Astrocyte of the spinal cord (primary cell): ENCODE measurements around the gene C3orf33.
"Not testable (repeated sequence)": the region's sequence is repeated elsewhere in the genome, so short reads cannot be mapped to it uniquely, and the experiment has no call there.

ENCODE experiments used
- DNase-seq: peaks from one replicate; pipeline ENCODE4 v3.0.0; 2011; ENCODE audit warnings: low read depth, low spot score
- H3K4me3 ChIP-seq: 2 replicates; pipeline ENCODE4 v1.5.1; 2011; ENCODE audit warnings: low read depth, mild to moderate bottlenecking, low read length, moderate library complexity
- in situ Hi-C: cut with HindIII; loops from 2 replicates; pipeline ENCODE4 v1.10.0; 2017; ENCODE audit warnings: low sequenced_read_pairs
- TF ChIP-seq, protein P1 (sequence below): IDR thresholded peaks from 2 replicates; pipeline ENCODE4 v1.5.1; 2012; ENCODE audit warnings: low read depth, mild to moderate bottlenecking, low read length, inconsistent platforms

The C3orf33 gene

DNA sequence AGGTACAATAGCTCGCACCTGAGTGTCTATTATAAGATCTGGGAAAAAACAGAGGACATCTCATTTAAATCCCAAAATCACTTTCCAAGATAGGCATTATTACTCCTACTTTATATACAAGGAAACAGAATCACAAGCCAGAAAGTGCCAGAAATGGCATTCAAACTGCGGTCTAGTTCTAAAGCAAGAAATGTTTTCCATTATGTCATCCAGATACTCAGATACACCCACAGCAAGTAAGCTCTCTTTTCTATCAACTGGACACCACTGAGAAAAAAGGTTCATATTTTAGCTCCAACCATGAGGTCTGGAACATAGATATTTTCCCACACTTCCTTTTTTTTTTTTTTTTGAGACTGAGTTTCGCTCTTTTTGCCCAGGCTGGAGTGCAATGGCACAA, 40.0 kb upstream of the C3orf33 start:
- TF ChIP-seq, protein P1, sequence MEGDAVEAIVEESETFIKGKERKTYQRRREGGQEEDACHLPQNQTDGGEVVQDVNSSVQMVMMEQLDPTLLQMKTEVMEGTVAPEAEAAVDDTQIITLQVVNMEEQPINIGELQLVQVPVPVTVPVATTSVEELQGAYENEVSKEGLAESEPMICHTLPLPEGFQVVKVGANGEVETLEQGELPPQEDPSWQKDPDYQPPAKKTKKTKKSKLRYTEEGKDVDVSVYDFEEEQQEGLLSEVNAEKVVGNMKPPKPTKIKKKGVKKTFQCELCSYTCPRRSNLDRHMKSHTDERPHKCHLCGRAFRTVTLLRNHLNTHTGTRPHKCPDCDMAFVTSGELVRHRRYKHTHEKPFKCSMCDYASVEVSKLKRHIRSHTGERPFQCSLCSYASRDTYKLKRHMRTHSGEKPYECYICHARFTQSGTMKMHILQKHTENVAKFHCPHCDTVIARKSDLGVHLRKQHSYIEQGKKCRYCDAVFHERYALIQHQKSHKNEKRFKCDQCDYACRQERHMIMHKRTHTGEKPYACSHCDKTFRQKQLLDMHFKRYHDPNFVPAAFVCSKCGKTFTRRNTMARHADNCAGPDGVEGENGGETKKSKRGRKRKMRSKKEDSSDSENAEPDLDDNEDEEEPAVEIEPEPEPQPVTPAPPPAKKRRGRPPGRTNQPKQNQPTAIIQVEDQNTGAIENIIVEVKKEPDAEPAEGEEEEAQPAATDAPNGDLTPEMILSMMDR: no peak
- in situ Hi-C loops: no loop called here
- no peak overlapping the region for H3K4me3 ChIP-seq
- no peak for DNase-seq

DNA sequence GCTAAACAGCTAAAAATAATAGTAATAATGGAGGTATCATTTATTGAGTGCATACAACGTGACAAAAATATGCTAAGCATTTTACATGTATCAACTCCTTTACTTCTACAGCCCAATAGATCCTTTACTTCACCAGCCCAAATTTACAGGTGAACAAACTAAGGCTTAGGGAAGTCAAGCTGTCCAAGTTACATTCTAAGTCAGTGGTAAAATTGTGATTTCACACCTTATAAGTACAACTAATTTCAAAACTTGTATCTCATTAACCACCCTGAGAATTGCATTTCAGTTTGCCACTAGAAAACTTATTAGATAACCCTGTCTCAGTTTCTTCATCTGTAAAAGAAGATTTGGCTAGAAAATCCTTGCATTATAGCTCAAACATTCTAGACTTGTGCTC, 37.5 kb upstream of the C3orf33 start:
- TF ChIP-seq, protein P1: no peak
- H3K4me3 ChIP-seq: no peak overlapping the region
- DNase-seq: no peak
- in situ Hi-C loops: no loop called here

DNA sequence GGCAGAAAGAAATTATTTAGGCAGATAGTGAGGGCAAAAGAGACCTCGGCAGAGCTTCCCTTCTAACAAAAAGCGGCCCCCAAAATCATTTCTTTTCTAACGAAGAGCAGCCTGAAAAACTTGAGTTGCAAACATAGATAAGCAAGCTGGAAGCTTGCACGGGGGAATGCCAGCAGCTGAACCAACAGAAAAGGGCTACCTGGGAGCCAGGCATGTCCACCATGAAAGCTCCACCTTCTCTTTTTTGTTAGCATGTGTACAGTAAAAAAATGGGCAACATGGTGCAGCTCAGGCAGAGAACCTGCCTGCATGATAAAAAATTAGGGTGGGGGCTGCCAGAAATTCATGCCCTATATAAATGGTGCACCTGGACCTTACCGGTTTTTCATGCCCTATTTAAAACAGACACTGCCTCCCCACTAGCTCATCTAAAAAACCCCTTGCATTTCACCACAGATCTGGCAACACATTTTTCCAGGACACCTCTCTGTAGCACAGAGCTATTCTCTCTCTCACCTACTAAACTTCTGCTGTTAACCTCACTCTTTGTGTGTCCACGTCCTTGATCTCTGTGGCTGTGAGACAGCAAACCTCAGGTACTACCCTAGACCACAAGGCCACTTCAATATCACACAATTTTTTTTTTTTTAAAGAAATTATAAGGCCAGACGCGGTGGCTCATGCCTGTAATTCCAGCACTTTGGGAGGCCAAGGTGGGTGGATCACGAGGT, 29.4 kb upstream of the C3orf33 start:
- TF ChIP-seq, protein P1: no peak
- in situ Hi-C loops: no loop called here
- no peak overlapping the region for H3K4me3 ChIP-seq
- DNase-seq: no peak

DNA sequence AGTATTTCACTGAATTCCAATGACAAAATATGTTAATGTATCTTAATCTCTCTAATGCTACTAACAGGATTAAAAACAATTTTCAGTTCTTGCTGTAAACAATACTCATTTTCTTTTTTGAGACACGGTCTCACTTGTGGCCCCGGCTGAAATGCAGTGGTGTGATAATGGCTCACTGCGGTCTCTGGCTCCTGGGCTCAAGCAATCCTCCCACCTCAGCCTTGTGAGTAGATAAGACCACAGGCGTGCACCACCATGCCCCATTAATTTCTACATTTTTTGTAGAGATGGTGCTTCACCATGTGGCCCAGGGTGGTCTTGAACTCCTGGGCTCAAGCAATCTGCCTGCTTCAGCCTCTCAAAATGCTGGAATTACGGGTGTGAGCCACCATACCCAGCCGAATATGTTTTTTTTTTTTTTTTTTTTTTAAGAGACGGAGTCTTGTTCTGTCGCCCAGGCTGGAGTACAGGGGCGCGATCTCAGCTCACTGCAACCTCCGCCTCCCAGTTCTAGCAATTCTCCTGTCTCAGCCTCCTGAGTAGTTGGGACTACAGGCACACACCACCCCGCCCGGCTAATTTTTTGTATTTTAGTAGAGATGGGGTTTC, 22.5 kb upstream of the C3orf33 start:
- H3K4me3 ChIP-seq, DNase-seq, in situ Hi-C loops: not testable (repeated sequence)

DNA sequence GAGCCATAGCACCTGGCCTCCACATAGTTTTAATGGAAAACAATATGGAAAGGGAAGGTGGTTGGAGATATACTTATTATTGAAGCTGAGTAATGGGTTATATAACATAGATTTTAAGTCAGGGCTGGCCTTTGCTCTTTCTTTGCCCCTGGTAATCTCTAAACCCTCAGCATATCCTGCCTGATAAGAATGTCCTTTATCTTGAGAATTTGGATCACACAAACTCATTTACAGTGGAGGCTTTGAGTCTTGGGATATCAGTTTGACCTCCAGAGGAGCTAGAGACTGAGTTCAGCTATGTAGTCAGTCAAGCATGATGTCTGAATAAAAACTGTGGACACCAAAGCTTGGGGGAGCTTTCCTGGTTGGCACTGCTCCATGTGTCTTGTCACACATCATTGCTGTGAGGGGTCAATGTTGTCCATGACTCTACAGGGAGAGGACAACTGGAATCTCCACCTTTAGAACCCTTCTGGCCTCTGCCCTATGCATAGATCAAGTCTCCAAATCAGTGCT, 9.0 kb upstream of the C3orf33 start:
- TF ChIP-seq, protein P1: no peak
- DNase-seq: no peak
- in situ Hi-C loops: no loop called here
- no peak overlapping the region for H3K4me3 ChIP-seq

DNA sequence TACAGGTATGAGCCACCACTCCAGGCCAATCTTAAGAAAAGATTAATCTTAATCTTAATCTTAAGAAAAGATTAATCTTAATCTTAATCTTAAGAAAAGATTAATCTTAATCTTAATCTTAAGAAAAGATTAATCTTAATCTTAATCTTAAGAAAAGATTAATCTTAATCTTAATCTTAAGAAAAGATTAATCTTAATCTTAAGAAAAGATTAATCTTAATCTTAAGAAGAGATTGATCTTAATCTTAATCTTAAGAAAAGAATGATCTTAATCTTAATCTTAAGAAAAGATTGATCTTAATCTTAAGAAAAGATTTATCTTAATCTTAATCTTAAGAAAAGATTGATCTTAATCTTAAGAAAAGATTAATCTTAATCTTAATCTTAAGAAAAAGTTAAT, 7.1 kb upstream of the C3orf33 start:
- H3K4me3 ChIP-seq, in situ Hi-C loops, DNase-seq: not testable (repeated sequence)

DNA sequence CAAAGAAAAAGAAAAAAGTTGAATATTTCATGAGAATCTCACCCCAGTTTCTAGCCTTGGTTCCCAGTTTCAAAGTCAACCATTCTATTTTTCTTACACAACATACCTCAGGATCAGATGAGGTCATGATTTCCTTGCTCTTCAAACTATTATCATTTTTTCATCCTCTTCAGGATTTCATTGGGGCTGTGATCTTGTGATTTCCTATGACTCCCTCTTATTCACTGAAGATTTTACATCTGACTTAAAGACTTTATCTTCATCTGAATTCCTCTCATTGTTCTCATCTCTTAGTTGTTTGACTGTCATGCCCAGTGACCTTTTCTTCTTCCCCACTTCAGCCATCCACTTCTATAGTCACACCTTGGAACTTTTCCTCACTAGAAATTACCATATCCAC, 3.1 kb upstream of the C3orf33 start:
- no peak overlapping the region for H3K4me3 ChIP-seq

More for the DNA sequence above, 3.1 kb upstream of the C3orf33 start:
- TF ChIP-seq, protein P1: no peak
- DNase-seq: no peak
- in situ Hi-C loops: no loop called here
